Ascending aorta (tissue), 2 donors: Measurements from ENCODE around the gene AOPEP. TPM values are rescaled to one million over a fixed set of nuclear protein-coding genes. Genes with fewer than 3 reads are reported as not detected.

Experiments used
- DNase-seq, 2 donors: peaks; one replicate each; pipeline ENCODE4 v3.0.0-alpha.2; 2019; ENCODE audit warnings: low spot score in 2 of 2
- H3K27ac ChIP-seq, 2 donors: fragments of 200-600 bp; sonication (generic); one replicate each; pipeline ENCODE4 v1.5.1; 2016 to 2017; ENCODE audit warnings: mild to moderate bottlenecking in 1 of 2
- H3K27me3 ChIP-seq: fragments of 200-600 bp; sonication (generic); one replicate; pipeline ENCODE4 v1.5.1; 2017
- H3K36me3 ChIP-seq, 2 donors: fragments of 200-600 bp; sonication (generic); one replicate each; pipeline ENCODE4 v1.5.1; 2016
- H3K4me1 ChIP-seq, 2 donors: fragments of 200-600 bp; sonication (generic); one replicate each; pipeline ENCODE4 v1.5.1; 2016 to 2017; ENCODE audit warnings: mild to moderate bottlenecking in 1 of 2
- H3K4me3 ChIP-seq, 2 donors: fragments of 200-600 bp; sonication (generic); one replicate each; pipeline ENCODE4 v1.5.1; 2016 to 2017; ENCODE audit warnings: mild to moderate bottlenecking in 1 of 2
- H3K9me3 ChIP-seq, 2 donors: fragments of 200-600 bp; sonication (generic); one replicate each; pipeline ENCODE4 v1.5.1; 2016
- intact Hi-C: fragments of 100-400 bp; cut with DNase I; formaldehyde crosslinking; loops from one replicate; pipeline ENCODE4 v1.15.1; 2023
- total RNA-seq: library from RNA; depleted of rRNA; stranded (reverse); fragments of >200 nt; gene quantifications from one replicate; pipeline ENCODE4 v1.1.0, GENCODE V29; 2016
- TF ChIP-seq, protein P1 (sequence below), 3 experiments: fragments of 200-600 bp in 2 of 3; fragments of 450-650 bp in 1 of 3; sonication (generic) in 2 of 3; IDR thresholded peaks; one replicate each; pipeline ENCODE4 v1.5.1; 2016 to 2019; ENCODE audit warnings: antibody characterized with exemption in 3 of 3, mild to moderate bottlenecking in 1 of 3, moderate library complexity in 1 of 3

Gene AOPEP
- total RNA-seq, 1 donor from 2014 or later, result 333 TPM

DNA sequence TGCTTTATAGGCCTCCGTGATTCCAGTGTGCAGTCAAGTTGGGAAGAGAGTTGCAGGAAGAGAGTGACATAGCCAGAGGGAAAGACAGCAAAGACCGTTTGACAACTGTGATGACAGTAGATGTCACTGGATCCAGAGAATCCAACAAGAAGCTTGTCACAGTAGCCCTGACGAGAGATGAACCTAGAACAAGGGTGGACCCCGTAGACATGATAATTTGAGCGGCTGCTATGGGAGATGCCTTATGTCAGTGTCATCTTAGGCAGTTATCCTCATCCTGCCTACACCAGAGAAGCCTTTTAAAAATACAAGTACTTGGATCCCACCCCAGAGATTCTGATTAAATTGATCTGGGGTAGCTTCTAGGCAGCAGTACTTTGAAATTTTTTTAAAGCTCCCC, 125.4 kb downstream of the AOPEP start:
- Histone ChIP-seq H3K36me3 (peaks cover 0 to 4% of the 10 kb centered on the region in 2 donors), H3K27me3 (no peaks in the 10 kb centered on the region), H3K4me1 (peaks cover 4 to 7% of the 10 kb centered on the region in 2 donors), H3K9me3 (no peaks in the 10 kb centered on the region), H3K4me3 (no peak overlapping the region), H3K27ac (no peak overlapping the region)
- intact Hi-C loops, result no loop called here
- TF ChIP-seq, protein P1, sequence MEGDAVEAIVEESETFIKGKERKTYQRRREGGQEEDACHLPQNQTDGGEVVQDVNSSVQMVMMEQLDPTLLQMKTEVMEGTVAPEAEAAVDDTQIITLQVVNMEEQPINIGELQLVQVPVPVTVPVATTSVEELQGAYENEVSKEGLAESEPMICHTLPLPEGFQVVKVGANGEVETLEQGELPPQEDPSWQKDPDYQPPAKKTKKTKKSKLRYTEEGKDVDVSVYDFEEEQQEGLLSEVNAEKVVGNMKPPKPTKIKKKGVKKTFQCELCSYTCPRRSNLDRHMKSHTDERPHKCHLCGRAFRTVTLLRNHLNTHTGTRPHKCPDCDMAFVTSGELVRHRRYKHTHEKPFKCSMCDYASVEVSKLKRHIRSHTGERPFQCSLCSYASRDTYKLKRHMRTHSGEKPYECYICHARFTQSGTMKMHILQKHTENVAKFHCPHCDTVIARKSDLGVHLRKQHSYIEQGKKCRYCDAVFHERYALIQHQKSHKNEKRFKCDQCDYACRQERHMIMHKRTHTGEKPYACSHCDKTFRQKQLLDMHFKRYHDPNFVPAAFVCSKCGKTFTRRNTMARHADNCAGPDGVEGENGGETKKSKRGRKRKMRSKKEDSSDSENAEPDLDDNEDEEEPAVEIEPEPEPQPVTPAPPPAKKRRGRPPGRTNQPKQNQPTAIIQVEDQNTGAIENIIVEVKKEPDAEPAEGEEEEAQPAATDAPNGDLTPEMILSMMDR (IDR thresholded peaks at IDR 0.05), result no peak
- DNase-seq, result no peak

DNA sequence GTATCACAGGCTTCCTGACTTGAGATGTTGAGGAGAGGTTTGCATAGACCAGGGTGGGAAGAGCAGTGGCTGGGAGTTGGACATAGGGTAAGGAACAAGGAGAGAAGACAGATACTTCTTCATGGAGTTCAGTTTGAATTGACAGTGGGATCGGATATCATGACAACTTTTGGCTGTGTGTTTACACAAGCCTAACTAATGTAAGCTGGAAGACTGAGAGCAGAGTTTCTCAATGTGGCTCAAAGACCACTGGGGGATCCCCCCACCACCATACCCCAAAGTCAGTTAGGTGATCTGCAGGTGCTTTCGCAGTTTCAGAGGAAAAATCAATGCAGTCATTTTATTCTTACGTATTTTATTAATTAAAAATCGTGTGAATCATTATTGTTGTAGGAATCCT, 125.9 kb downstream of the AOPEP start:
- TF ChIP-seq, protein P1 (IDR thresholded peaks at IDR 0.05), result no peak
- DNase-seq, result no peak
- Histone ChIP-seq H3K9me3 (no peaks in the 10 kb centered on the region), H3K4me1 (peaks cover 4 to 7% of the 10 kb centered on the region in 2 donors), H3K36me3 (peaks cover 0 to 4% of the 10 kb centered on the region in 2 donors), H3K4me3 (no peak overlapping the region), H3K27me3 (no peaks in the 10 kb centered on the region), H3K27ac (no peak overlapping the region)
- intact Hi-C loops, result no loop called here

DNA sequence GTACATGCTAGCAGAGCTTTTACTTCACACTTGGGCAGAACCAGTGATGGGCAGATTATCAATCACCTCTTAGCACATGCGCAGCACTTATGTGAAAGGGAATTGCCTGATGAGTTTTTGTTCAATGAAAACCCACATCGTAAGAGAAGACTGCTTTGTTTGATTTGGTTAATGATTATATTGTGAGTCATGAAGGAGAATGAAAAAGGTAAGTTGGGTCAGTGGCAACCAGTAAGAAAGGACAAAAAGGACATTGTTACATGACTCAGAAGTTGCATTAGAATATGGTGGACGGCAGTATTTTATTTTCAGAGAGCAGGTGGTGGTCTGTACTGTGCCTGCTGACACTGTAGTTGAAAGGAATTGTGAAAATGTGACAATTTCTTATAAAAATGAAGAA, 127.4 kb downstream of the AOPEP start:
- Histone ChIP-seq H3K27ac (no peak overlapping the region), H3K4me3 (no peak overlapping the region), H3K27me3 (no peaks in the 10 kb centered on the region), H3K9me3 (no peaks in the 10 kb centered on the region), H3K36me3 (peaks cover 0 to 4% of the 10 kb centered on the region in 2 donors), H3K4me1 (no peaks in the 10 kb centered on the region)
- no peak for DNase-seq
- intact Hi-C loops, result no loop called here
- TF ChIP-seq, protein P1 (IDR thresholded peaks at IDR 0.05), result no peak

DNA sequence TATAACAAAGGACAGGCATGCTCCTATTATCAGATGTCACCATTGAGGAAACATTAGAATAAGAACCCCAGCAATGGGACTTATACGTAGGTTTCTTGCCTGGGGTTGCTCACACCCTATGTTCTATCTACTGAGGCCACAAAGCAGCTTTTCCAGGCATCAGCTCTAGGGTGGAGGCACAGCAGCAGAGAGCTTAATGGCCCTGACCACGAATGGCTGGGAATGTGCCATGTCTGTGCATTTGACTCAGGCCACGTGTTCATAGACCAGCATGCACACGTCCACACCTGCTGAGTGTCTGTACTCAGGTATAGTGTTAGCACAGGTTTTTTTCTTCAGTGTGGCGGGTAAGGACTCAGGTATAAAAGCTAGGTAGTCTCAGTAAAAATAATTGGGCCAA, 129.4 kb downstream of the AOPEP start:
- Histone ChIP-seq H3K27me3 (no peaks in the 10 kb centered on the region), H3K27ac (no peak overlapping the region), H3K4me1 (no peaks in the 10 kb centered on the region), H3K9me3 (no peaks in the 10 kb centered on the region), H3K36me3 (peaks cover 0 to 4% of the 10 kb centered on the region in 2 donors), H3K4me3 (no peak overlapping the region)
- intact Hi-C loops, result no loop called here
- no peak for DNase-seq
- TF ChIP-seq, protein P1 (IDR thresholded peaks at IDR 0.05), result no peak

DNA sequence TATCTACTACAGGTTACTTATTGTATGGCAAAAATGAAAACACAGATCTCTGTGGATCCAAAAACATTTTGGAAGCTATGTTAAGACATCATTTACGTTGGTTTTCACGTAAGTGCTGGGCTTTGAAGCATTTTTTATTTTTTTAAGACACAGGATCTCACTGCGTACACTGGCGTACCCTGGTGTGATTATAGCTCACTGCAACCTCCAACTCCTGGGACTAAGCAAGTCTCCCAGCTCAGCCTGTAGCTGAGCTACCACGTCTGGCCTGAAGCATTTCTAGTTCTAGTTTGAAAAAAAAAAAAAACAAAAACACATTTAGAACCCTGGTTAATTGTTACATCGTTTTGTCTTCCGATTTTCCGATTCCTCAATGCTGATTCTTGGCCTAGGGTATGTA, 131.3 kb downstream of the AOPEP start:
- TF ChIP-seq, protein P1 (IDR thresholded peaks at IDR 0.05), result no peak
- H3K4me1 ChIP-seq, result peaks cover 0 to 5% of the 10 kb centered on the region in 2 donors
- no peak for DNase-seq
- H3K27ac ChIP-seq, result no peak overlapping the region
- intact Hi-C loops, result no loop called here
- no peaks in the 10 kb centered on the region for H3K36me3 ChIP-seq
- H3K4me3 ChIP-seq, result no peak overlapping the region
- H3K9me3 ChIP-seq, result no peaks in the 10 kb centered on the region
- H3K27me3 ChIP-seq, result no peaks in the 10 kb centered on the region

DNA sequence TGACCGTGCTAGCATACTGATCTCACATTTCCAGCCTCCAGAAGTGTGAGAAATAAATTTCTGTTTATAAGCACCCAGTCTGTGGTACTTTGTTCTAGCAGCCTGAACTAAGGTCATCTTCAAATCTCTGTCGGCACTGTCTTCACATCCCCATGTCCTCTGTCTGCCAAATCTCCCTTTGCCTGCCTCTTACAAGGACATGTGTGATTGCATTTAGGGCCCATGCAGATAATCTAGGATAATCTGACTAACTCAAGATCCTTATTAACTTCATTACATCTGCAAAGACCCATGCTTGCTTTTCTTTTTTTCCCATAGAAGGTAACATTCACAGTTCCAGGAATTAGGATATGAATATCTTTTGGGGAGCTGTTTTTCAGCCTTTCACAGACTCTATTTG, 132.7 kb downstream of the AOPEP start:
- intact Hi-C loops, result no loop called here
- H3K4me3 ChIP-seq, result no peak overlapping the region
- no peaks in the 10 kb centered on the region for H3K9me3 ChIP-seq
- no peak overlapping the region for H3K27ac ChIP-seq
- H3K27me3 ChIP-seq, result no peaks in the 10 kb centered on the region
- no peak for DNase-seq
- TF ChIP-seq, protein P1 (IDR thresholded peaks at IDR 0.05), result no peak
- H3K4me1 ChIP-seq, result peaks cover 0 to 11% of the 10 kb centered on the region in 2 donors
- H3K36me3 ChIP-seq, result no peaks in the 10 kb centered on the region
